GM18526 (cell line): ENCODE data around the gene CCDC82.

Experiments used
- POLR2A ChIP-seq: IDR thresholded peaks from 3 replicates; pipeline ENCODE4 v1.6.1; 2011; ENCODE audit not compliant: insufficient read length; ENCODE audit errors: extremely low read depth

CCDC82 gene

GRCh38 chr11:96337541-96338431 is 51.9 kb downstream of the CCDC82 start:
- TF ChIP-seq POLR2A = no peak

GRCh38 chr11:96335388-96335787 is 54.3 kb downstream of the CCDC82 start:
- TF ChIP-seq POLR2A = no peak

- TF ChIP-seq POLR2A = no peak
These were observed 55.5 kb downstream of the CCDC82 start for GRCh38 chr11:96334219-96334618.

- TF ChIP-seq POLR2A = no peak
These were observed 56.5 kb downstream of the CCDC82 start for GRCh38 chr11:96333191-96333719.

GRCh38 chr11:96332126-96332771 is 57.5 kb downstream of the CCDC82 start:
- TF ChIP-seq POLR2A = no peak

GRCh38 chr11:96331699-96332116 is 58.0 kb downstream of the CCDC82 start:
- no peak for TF ChIP-seq POLR2A

GRCh38 chr11:96330511-96330859 is 59.2 kb downstream of the CCDC82 start:
- no peak for TF ChIP-seq POLR2A

- no peak for TF ChIP-seq POLR2A
These were observed 59.7 kb downstream of the CCDC82 start for GRCh38 chr11:96329855-96330510.

DNA sequence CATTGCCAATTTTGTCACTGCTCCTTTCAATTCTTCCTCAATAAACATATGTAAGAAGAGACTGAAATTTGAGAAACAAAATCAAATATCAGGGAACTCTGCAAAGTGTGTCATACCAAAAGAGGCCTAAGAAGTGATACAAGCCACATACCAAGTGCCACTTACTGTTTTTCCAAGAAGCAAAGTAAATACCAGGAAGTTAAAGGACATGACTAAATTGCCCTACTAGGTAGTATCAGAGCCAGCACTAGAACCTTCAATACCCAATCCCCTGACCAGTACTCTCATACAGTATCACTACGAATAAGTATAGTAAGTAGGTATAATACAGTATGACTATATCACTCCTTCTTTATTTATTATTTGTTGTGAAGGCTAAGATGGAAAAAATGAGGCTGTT is 60.3 kb downstream of the CCDC82 start:
- no peak for TF ChIP-seq POLR2A

- TF ChIP-seq POLR2A = no peak
These were observed 61.2 kb downstream of the CCDC82 start for GRCh38 chr11:96328395-96329010.

- TF ChIP-seq POLR2A = no peak
These were observed 62.8 kb downstream of the CCDC82 start for GRCh38 chr11:96326959-96327358.

GRCh38 chr11:96324912-96325311 is 64.8 kb downstream of the CCDC82 start:
- TF ChIP-seq POLR2A = no peak

DNA sequence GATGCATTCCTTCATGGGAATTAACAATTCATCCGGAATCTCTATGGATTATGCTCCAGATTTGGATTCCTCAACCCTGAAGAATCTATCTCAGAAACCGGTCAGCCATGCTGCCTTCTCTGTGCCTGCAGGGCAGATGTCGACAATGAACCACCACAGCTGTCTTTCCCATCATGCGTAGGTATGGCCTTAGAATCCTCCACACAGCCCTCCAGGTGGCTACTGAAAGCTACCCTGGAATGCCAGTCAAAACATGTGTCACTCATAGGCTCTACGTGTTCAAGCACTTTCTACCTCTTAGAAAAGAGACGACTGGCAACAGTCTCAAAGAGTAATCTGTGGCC is 66.1 kb downstream of the CCDC82 start:
- TF ChIP-seq POLR2A = no peak

DNA sequence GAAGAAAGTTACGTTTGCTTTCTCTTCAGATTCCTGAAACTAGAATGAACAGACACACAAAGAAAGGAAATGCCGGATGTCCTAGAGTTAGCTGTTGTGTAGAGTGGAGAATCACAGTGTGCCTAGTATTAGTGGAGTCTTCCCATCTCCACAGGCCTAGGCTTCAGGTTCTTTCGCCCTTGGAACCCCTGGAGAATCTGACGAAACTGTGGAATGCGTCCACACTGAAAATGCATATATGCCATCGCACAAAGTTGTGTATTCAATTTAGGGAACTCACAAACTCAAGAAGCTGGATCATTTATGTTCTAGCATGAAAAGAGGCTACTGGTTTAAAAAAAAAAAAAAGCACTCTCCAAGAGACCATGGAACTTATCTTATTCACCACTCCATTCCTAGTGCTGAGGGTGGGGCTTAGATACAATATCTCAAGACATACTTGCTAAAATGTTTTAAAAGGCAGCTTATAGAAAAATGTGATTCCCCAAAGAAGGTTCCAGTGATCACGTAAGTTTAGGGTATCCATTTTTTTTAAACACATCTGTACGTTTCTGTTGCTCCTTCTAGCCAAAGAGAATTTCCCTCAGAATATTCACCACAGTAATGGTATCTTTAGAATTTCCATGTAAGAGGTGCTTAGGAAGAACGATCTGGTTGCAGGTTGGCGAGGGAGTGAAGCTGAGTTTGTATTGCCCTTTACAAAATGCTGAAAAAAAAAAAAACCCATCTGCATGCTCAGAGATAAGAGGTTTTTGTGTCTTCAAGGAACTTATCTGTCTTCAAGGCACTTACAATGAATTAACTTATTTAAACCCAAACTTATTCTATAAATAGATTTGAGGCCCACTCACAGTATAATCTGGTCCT is 66.7 kb downstream of the CCDC82 start:
- no peak for TF ChIP-seq POLR2A
